Endothelial cell of umbilical vein (primary cell): ENCODE results near the gene ASB10. TPM values are rescaled to one million over a fixed set of nuclear protein-coding genes. Genes with fewer than 3 reads are reported as not detected.

ENCODE experiments used
- BruUV-seq: library from RNA; stranded (reverse); fragments of 400-500 nt; replicated peaks from 2 replicates; lab custom pipeline; 2021; lab: Mats Ljungman, UMichigan
- CTCF ChIA-PET: fragments of 300-600, 350-600 bp; sonication (Branson Sonifier 250); formaldehyde crosslinking; loops from one replicate; lab custom pipeline; 2021; ENCODE audit warnings: antibody characterized with exemption, inconsistent platforms; lab: Charles Lee
- POLR2A ChIA-PET: fragments of 300-600, 350-600 bp; sonication (Branson Sonifier 250); formaldehyde crosslinking; loops from one replicate; lab custom pipeline; 2021; ENCODE audit warnings: antibody characterized with exemption, inconsistent platforms; lab: Charles Lee
- DNase-seq: peaks from one replicate; pipeline ENCODE4 v3.0.0-alpha.2; 2011; ENCODE audit warnings: low read depth, low spot score
- FAIRE-seq: peaks from 2 replicates; lab custom pipeline; 2011; peaks lifted over from hg19 to GRCh38; lab: Jason Lieb, UNC
- H2AFZ ChIP-seq: 2 replicates; pipeline ENCODE4 v1.6.0; 2012; ENCODE audit warnings: low read depth, low read length, control low read depth, inconsistent platforms
- H3K27ac ChIP-seq: 2 replicates; pipeline ENCODE4 v1.5.1; 2011; ENCODE audit warnings: low read depth, mild to moderate bottlenecking, control low read depth, low read length, moderate library complexity; ENCODE audit not compliant: insufficient read depth
- H3K27me3 ChIP-seq, 2 experiments: 2 replicates each; pipeline versions ENCODE4 v1.6.0 to v1.6.1; 2011; ENCODE audit warnings: low read length in 2 of 2, mixed read lengths in 1 of 2; ENCODE audit not compliant: control insufficient read depth in 2 of 2, insufficient read depth in 2 of 2
- H3K36me3 ChIP-seq, 2 experiments: 2 replicates in 1 of 2; 3 replicates in 1 of 2; pipeline ENCODE4 v1.5.1; 2011; ENCODE audit warnings: low read length in 2 of 2, mild to moderate bottlenecking in 1 of 2, moderate library complexity in 1 of 2; ENCODE audit not compliant: control insufficient read depth in 2 of 2, insufficient read depth in 2 of 2; ENCODE audit errors: extremely low read depth in 1 of 2
- H3K4me1 ChIP-seq: 3 replicates; pipeline ENCODE4 v1.5.1; 2011; ENCODE audit warnings: mild to moderate bottlenecking, low read length; ENCODE audit not compliant: control insufficient read depth, insufficient read depth; ENCODE audit errors: extremely low read depth
- H3K4me2 ChIP-seq: 2 replicates; pipeline ENCODE4 v1.6.1; 2011; ENCODE audit warnings: low read length, control low read depth, mixed read lengths; ENCODE audit not compliant: insufficient read depth
- H3K4me3 ChIP-seq, 3 experiments: fragments of 200-600 bp in 1 of 3; sonication (generic), shearing (Covaris generic) in 1 of 3; replicated peaks in 1 of 3; 2 replicates each; pipeline ENCODE4 v1.5.1; 2011 to 2016; ENCODE audit warnings: control low read depth in 3 of 3, low read length in 3 of 3, mild to moderate bottlenecking in 2 of 3, inconsistent platforms in 1 of 3, low read depth in 1 of 3, moderate library complexity in 1 of 3; ENCODE audit not compliant: insufficient read depth in 1 of 3
- H3K79me2 ChIP-seq: 2 replicates; pipeline ENCODE4 v1.6.0; 2012; ENCODE audit warnings: low read length, inconsistent platforms; ENCODE audit not compliant: control insufficient read depth, insufficient read depth
- H3K9ac ChIP-seq: replicated peaks from 2 replicates; pipeline ENCODE3; 2011; ENCODE audit warnings: low read length, control low read depth; ENCODE audit not compliant: insufficient read depth; ENCODE audit errors: extremely low read depth
- H3K9me1 ChIP-seq: replicated peaks from 3 replicates; pipeline ENCODE4 v1.6.0; 2011; ENCODE audit warnings: mild to moderate bottlenecking, low read length; ENCODE audit not compliant: control insufficient read depth, insufficient read depth; ENCODE audit errors: extremely low read depth
- H3K9me3 ChIP-seq: replicated peaks from 2 replicates; pipeline ENCODE4 v1.5.1; 2012; ENCODE audit warnings: low read length, inconsistent platforms; ENCODE audit not compliant: control insufficient read depth, insufficient read depth
- H4K20me1 ChIP-seq: replicated peaks from 2 replicates; pipeline ENCODE3; 2011; ENCODE audit warnings: mild to moderate bottlenecking, low read length; ENCODE audit not compliant: control insufficient read depth, insufficient read depth; ENCODE audit errors: extremely low read depth
- CTCF ChIP-seq, 2 donors: IDR thresholded peaks; 1 replicate in 1 of 2; 2 replicates in 1 of 2; pipeline ENCODE4 v1.5.1; 2011; ENCODE audit warnings: low read length in 2 of 2, mild to moderate bottlenecking in 2 of 2, moderate library complexity in 2 of 2, control low read depth in 1 of 2, inconsistent platforms in 1 of 2, low read depth in 1 of 2; ENCODE audit not compliant: insufficient read depth in 1 of 2; ENCODE audit errors: extremely low read depth in 1 of 2
- EZH2 ChIP-seq: IDR thresholded peaks from 2 replicates; pipeline ENCODE4 v1.6.1; 2012; ENCODE audit warnings: borderline replicate concordance, low read depth, mild to moderate bottlenecking, moderate library complexity, low read length, inconsistent platforms; ENCODE audit not compliant: severe bottlenecking
- FOS ChIP-seq: IDR thresholded peaks from 2 replicates; pipeline ENCODE4 v1.6.1; 2011; ENCODE audit warnings: mild to moderate bottlenecking, low read length, moderate library complexity, borderline replicate concordance; ENCODE audit not compliant: insufficient read depth
- GATA2 ChIP-seq: IDR thresholded peaks from 2 replicates; pipeline ENCODE4 v1.7.0; 2011; ENCODE audit warnings: low read depth, mild to moderate bottlenecking, moderate library complexity, mixed read lengths, low read length; ENCODE audit not compliant: insufficient read length, insufficient read depth
- JUN ChIP-seq: IDR thresholded peaks from 2 replicates; pipeline ENCODE4 v1.6.1; 2011; ENCODE audit warnings: borderline replicate concordance, low read depth; ENCODE audit not compliant: insufficient read length, insufficient read depth
- MAX ChIP-seq: IDR thresholded peaks from 2 replicates; pipeline ENCODE4 v1.6.1; 2011; ENCODE audit not compliant: insufficient read depth, insufficient read length
- MYC ChIP-seq: IDR thresholded peaks from one replicate; pipeline ENCODE4 v1.6.1; 2011; ENCODE audit warnings: mild to moderate bottlenecking, low read depth, low read length
- POLR2A ChIP-seq: IDR thresholded peaks from 2 replicates; pipeline ENCODE4 v1.6.1; 2012; ENCODE audit warnings: low read depth, mild to moderate bottlenecking, control low read depth, low read length
- POLR2AphosphoS5 ChIP-seq: IDR thresholded peaks from 2 replicates; pipeline ENCODE4 v1.6.1; 2012; ENCODE audit warnings: low read depth, mild to moderate bottlenecking, control low read depth, low read length, moderate library complexity; ENCODE audit not compliant: insufficient read depth
- dilution Hi-C: fragments of 300-500 bp; cut with MboI; formaldehyde crosslinking; loops from one replicate; pipeline ENCODE4 v1.15.0; 2019; ENCODE audit warnings: low sequenced_read_pairs; ENCODE audit not compliant: extremely low pct_ligation_motif_present
- intact Hi-C: fragments of 100-400 bp; cut with micrococcal nuclease; formaldehyde crosslinking; loops from one replicate; pipeline ENCODE4 v1.10.0; 2022
- polyA plus RNA-seq, 4 experiments: library from polyadenylated mRNA; depleted of rRNA in 3 of 4; stranded (reverse) in 3 of 4; unstranded in 1 of 4; fragments of >200 nt; gene quantifications; 2 replicates each; pipeline versions ENCODE4 v1.2.1 to v1.2.3, GENCODE V29; 2011 to 2012; ENCODE audit warnings: missing spikeins in 1 of 4
- total RNA-seq: library from RNA; stranded (reverse); gene quantifications from 2 replicates; pipeline ENCODE4 v1.2.3, GENCODE V29; 2021

ASB10 gene
- total and polyA plus RNA-seq, 2 donors (not counting 3 experiments of a cell fraction or from before 2014, with no cell fraction given), result not detected

- Histone ChIP-seq H3K9ac (no peak overlapping the region), H3K27me3 (peaks cover 3 to 10% of the 10 kb centered on the region in 2 experiments), H3K4me3 (no peak overlapping the region), H3K79me2 (no peaks in the 10 kb centered on the region), H3K9me3 (no peaks in the 10 kb centered on the region), H3K4me2 (no peak overlapping the region), H3K9me1 (no peaks in the 10 kb centered on the region), H3K27ac (no peak overlapping the region), H3K36me3 (no peaks in the 10 kb centered on the region), H2AFZ (no peak overlapping the region), H3K4me1 (no peaks in the 10 kb centered on the region), H4K20me1 (no peaks in the 10 kb centered on the region)
- CTCF ChIA-PET, result interaction anchor here (1.4 to 1.6 kb wide), 3 partner anchors 10 to 54 kb away, joined by 3 to 8 read pairs (median 5); partner anchors contain the start of gene GBX1
- FAIRE-seq, result no peak
- dilution Hi-C loops, result no loop called here
- POLR2A ChIA-PET, result no interaction called here
- TF ChIP-seq MYC, result no peak
- no peak for TF ChIP-seq CTCF (IDR thresholded peaks at IDR 0.05; ENCODE audit: extremely low read depth in 1 of 2, insufficient read depth in 1 of 2, low read depth in 1 of 2, low read length in 2 of 2)
- no peak for TF ChIP-seq EZH2
- TF ChIP-seq JUN, result no peak
- no peak for TF ChIP-seq GATA2
- no peak for TF ChIP-seq MAX
- TF ChIP-seq POLR2A, result no peak
- TF ChIP-seq FOS, result no peak
- no peak for TF ChIP-seq POLR2AphosphoS5
- DNase-seq, result no peak
- BruUV-seq, result no TSS peak
- intact Hi-C loops, result no loop called here
Measured at GRCh38 chr7:151178236-151178635, 8.8 kb downstream of the ASB10 start.
